DOHH2 (cell line): Measurements from ENCODE around the gene ANXA7.

Source experiments
- H3F3A ChIP-seq: fragments of 200-600 bp; sonication (generic), shearing (Covaris generic); 2 replicates; pipeline ENCODE4 v1.6.0; 2016; ENCODE audit warnings: antibody characterized with exemption, mild to moderate bottlenecking; ENCODE audit not compliant: control insufficient read depth, insufficient read depth
- H3K27ac ChIP-seq: fragments of 200-600 bp; sonication (generic); 2 replicates; pipeline ENCODE4 v1.5.1; 2014; ENCODE audit warnings: low read depth, mild to moderate bottlenecking, low read length, moderate library complexity
- H3K27me3 ChIP-seq: fragments of 200-600 bp; sonication (generic); 2 replicates; pipeline ENCODE4 v1.6.1; 2014; ENCODE audit warnings: mild to moderate bottlenecking, low read length, mixed read lengths; ENCODE audit not compliant: control insufficient read depth
- H3K36me3 ChIP-seq: fragments of 200-600 bp; sonication (generic); 2 replicates; pipeline ENCODE4 v1.6.1; 2014; ENCODE audit warnings: mild to moderate bottlenecking, low read length, moderate library complexity, mixed read lengths; ENCODE audit not compliant: control insufficient read depth
- H3K4me1 ChIP-seq: fragments of 200-600 bp; sonication (generic); 2 replicates; pipeline ENCODE4 v1.6.1; 2014; ENCODE audit warnings: mild to moderate bottlenecking, low read length, mixed read lengths; ENCODE audit not compliant: control insufficient read depth
- H3K4me2 ChIP-seq: fragments of 200-600 bp; sonication (generic); 2 replicates; pipeline ENCODE4 v1.6.0; 2014; ENCODE audit warnings: mild to moderate bottlenecking, low read length, moderate library complexity
- H3K4me3 ChIP-seq: fragments of 200-600 bp; sonication (generic); 2 replicates; pipeline ENCODE4 v1.5.1; 2014; ENCODE audit warnings: mild to moderate bottlenecking, low read length, mixed read lengths
- H3K79me2 ChIP-seq: fragments of 200-600 bp; sonication (generic); 2 replicates; pipeline ENCODE4 v1.6.1; 2014; ENCODE audit warnings: mild to moderate bottlenecking, low read length, mixed read lengths; ENCODE audit not compliant: control insufficient read depth
- H3K9me2 ChIP-seq: fragments of 200-600 bp; sonication (generic); replicated peaks from 2 replicates; pipeline ENCODE4 v1.6.1; 2014; ENCODE audit warnings: mild to moderate bottlenecking, low read length, mixed read lengths; ENCODE audit not compliant: control insufficient read depth
- H3K9me3 ChIP-seq: fragments of 200-600 bp; sonication (generic); 2 replicates; pipeline ENCODE4 v1.6.1; 2014; ENCODE audit warnings: antibody characterized with exemption, low read length, mixed read lengths; ENCODE audit not compliant: control insufficient read depth, insufficient read depth
- H4K20me1 ChIP-seq: fragments of 200-600 bp; sonication (generic); 2 replicates; pipeline ENCODE4 v1.6.0; 2014; ENCODE audit warnings: low read depth, mild to moderate bottlenecking, antibody characterized with exemption, low read length, moderate library complexity; ENCODE audit not compliant: control insufficient read depth, insufficient read depth
- EZH2phosphoT487 ChIP-seq: fragments of 200-600 bp; sonication (generic); IDR thresholded peaks from 2 replicates; pipeline ENCODE4 v1.6.1; 2017; ENCODE audit warnings: borderline replicate concordance, mild to moderate bottlenecking, antibody characterized with exemption, low read length, moderate library complexity, mixed read lengths
- TF ChIP-seq, protein P1 (sequence below): fragments of 200-600 bp; sonication (generic); IDR thresholded peaks from one replicate; pipeline ENCODE4 v1.5.1; 2014; ENCODE audit warnings: antibody characterized with exemption, mild to moderate bottlenecking, low read depth, low read length; ENCODE audit not compliant: poor library complexity, severe bottlenecking

Gene ANXA7

GRCh38 chr10:73413528-73414229 lies at the start of gene ANXA7:
Gene ANXA7, minus strand, starts transcription at chr10:73414058. Its CDS starts 13,202 bp downstream, at chr10:73400856.
- H3K4me1 ChIP-seq: peaks cover 16% of the 10 kb centered on the region

DNA sequence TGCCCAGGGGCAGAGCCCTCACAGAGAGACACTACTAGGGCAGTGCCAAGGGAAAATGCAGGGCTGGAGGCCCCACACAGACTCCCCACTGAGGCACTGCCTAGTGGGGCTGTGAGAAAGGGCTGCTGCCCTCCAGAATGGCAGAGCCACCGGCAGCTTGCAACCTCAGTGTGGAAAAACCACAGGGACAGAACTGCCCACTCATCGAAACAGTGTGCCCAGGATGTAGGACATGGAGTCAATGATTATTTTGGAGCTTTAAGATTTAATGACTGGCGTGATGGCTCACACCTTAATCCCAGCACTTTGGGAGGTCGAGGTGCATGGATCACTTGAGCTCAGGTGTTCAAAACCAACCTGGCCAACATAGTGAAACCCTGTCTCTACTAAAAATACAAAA lies 47.0 kb upstream of the ANXA7 start:
- peaks cover 21% of the 10 kb centered on the region for H3K36me3 ChIP-seq
- peaks cover 4% of the 10 kb centered on the region; the same call in 1 of the 2 replicates for H3K4me1 ChIP-seq
- no peak overlapping the region for H3K4me2 ChIP-seq
- no peak overlapping the region for H3K4me3 ChIP-seq
- no peaks in the 10 kb centered on the region for H3K27me3 ChIP-seq
- no peaks in the 10 kb centered on the region for H3F3A ChIP-seq
- no peak overlapping the region for H3K27ac ChIP-seq
- H4K20me1 ChIP-seq: no peaks in the 10 kb centered on the region
- no peaks in the 10 kb centered on the region for H3K79me2 ChIP-seq
- TF ChIP-seq, protein P1, sequence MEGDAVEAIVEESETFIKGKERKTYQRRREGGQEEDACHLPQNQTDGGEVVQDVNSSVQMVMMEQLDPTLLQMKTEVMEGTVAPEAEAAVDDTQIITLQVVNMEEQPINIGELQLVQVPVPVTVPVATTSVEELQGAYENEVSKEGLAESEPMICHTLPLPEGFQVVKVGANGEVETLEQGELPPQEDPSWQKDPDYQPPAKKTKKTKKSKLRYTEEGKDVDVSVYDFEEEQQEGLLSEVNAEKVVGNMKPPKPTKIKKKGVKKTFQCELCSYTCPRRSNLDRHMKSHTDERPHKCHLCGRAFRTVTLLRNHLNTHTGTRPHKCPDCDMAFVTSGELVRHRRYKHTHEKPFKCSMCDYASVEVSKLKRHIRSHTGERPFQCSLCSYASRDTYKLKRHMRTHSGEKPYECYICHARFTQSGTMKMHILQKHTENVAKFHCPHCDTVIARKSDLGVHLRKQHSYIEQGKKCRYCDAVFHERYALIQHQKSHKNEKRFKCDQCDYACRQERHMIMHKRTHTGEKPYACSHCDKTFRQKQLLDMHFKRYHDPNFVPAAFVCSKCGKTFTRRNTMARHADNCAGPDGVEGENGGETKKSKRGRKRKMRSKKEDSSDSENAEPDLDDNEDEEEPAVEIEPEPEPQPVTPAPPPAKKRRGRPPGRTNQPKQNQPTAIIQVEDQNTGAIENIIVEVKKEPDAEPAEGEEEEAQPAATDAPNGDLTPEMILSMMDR: no peak
- H3K9me3 ChIP-seq: no peaks in the 10 kb centered on the region
- H3K9me2 ChIP-seq: no peaks in the 10 kb centered on the region

More at GRCh38 chr10:73413528-73414229, at the start of gene ANXA7:
- Histone ChIP-seq H3K4me3 (peak within 1 kb of the TSS; percentile 96), H3F3A (0 out of 2 replicates have a peak, but pooled peaks cover under 1% of the 10 kb centered on the region), H3K4me2 (peak within 1 kb of the TSS; percentile 100), H3K79me2 (peaks cover 49% of the 10 kb centered on the region), H3K27me3 (no peaks in the 10 kb centered on the region), H4K20me1 (no peaks in the 10 kb centered on the region), H3K27ac (peak within 1 kb of the TSS; percentile 46), H3K36me3 (0 out of 2 replicates have a peak, but pooled peaks cover 5% of the 10 kb centered on the region), H3K9me3 (no peaks in the 10 kb centered on the region), H3K9me2 (no peaks in the 10 kb centered on the region)
- TF ChIP-seq, protein P1: peak; percentile 35
- TF ChIP-seq EZH2phosphoT487: no peak

GRCh38 chr10:73459683-73460314 lies 45.9 kb upstream of the ANXA7 start:
- H3K9me2 ChIP-seq: no peaks in the 10 kb centered on the region
- H3K4me2 ChIP-seq: no peak overlapping the region
- no peaks in the 10 kb centered on the region for H3K27me3 ChIP-seq
- no peaks in the 10 kb centered on the region for H3K9me3 ChIP-seq
- H3K79me2 ChIP-seq: no peaks in the 10 kb centered on the region
- peaks cover 11% of the 10 kb centered on the region for H3K36me3 ChIP-seq
- no peak overlapping the region for H3K27ac ChIP-seq
- TF ChIP-seq, protein P1: no peak
- TF ChIP-seq EZH2phosphoT487: no peak
- no peak overlapping the region for H3K4me3 ChIP-seq
- no peaks in the 10 kb centered on the region for H3K4me1 ChIP-seq
- no peaks in the 10 kb centered on the region for H4K20me1 ChIP-seq
- no peaks in the 10 kb centered on the region for H3F3A ChIP-seq
